Activated gamma-delta T cell treated with anti-CD3 and anti-CD28 coated beads, Interleukin-2, amount 50 U/mL, for 16 hours (primary cell): ENCODE measurements around the gene GRK7.
"Not testable (repeated sequence)": the region's sequence is repeated elsewhere in the genome, so short reads cannot be mapped to it uniquely, and the experiment has no call there.

Experiments used
- DNase-seq: peaks from one replicate; pipeline ENCODE4 v3.0.0-alpha.2; 2020; ENCODE audit warnings: low read depth

Gene GRK7

DNA sequence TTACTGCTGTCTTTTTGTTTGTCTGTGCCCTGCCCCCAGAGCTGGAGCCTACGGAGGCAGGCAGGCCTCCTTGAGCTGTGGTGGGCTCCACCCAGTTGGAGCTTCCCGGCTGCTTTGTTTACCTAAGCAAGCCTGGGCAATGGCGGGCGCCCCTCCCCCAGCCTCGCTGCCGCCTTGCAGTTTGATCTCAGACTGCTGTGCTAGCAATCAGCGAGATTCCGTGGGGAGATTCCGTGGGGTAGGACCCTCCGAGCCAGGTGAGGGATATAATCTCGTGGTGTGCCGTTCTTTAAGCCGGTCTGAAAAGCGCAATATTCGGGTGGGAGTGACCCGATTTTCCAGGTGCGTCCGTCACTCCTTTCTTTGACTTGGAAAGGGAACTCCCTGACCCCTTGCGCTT lies 656 bp upstream of the GRK7 start:
- not testable (repeated sequence) for DNase-seq

DNA sequence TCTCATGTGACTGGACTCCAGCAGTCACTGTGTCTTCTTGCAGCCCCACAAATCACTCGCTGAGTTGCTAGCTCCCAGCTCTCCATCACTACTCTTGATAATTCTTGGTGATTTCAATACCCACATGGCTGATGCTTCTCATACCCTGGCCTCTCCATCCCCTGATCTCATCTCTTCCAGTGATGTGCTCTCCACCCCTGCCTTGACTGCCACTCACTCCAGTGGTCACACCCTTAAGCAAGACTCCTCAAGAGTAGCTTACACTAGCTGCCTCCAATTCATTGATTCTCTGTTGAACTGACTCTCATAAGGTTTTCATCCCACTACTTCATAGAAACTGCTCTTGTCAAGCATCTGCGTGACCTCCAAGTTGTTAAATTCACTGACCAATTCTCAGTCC lies 837 bp downstream of the GRK7 start:
- no peak for DNase-seq

DNA sequence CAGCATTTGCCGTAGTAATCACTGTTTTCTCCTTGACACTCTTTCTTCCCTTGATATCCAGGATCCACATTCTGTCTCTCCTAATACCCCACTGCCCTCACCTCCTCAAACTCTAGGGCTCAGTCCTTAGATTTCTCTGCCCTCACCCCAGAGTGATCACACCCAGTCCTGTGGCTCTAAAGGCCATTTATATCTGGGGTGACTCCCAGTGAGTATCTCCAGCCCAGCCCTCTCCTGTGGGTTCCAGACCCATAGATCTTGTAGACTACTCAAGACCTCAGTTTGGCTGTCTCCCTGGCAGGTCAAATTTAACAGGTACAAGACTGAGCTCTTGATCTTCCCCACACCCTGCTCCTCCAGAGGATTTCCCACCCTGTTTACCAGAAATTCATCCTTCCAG lies 1.3 kb downstream of the GRK7 start:
- DNase-seq, result no peak

DNA sequence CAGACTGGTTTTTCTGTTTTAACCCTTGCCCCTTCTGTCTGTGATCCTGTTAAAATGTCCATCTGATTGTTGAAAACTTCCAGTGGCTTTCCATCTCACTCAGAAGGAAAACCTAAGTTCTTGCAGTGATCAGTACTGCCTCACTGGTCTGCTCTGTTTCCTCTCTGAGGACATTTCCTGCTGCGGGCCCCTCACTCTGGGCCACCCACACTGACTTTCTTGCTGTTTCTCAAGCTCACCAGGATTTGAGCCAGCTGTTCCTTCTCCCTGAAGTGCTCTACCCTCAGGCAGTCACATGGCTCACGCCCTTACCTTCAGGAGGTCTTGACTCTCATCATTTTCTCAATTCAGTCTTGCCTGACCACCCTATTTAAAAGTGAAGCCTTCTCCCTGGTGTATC lies 1.8 kb downstream of the GRK7 start:
- DNase-seq, result no peak

DNA sequence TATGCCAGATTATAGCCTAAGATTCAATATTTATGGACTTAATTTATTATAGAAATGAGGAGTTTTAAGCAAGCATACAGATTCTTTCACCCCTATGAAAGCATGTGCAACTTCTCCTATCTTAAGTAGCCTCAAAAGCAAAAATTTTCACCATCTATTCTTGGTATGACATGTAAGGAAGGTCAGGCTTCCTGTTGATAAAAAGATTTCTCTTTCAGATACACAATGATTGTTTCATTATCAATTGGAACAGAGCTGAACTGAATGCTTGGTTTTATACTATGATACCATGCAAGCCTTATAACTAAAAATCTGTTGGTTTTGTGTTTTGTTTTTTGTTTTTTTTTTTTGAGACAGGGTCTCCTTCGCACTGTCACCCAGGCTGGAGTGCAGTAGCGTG lies 3.9 kb downstream of the GRK7 start:
- no peak for DNase-seq

DNA sequence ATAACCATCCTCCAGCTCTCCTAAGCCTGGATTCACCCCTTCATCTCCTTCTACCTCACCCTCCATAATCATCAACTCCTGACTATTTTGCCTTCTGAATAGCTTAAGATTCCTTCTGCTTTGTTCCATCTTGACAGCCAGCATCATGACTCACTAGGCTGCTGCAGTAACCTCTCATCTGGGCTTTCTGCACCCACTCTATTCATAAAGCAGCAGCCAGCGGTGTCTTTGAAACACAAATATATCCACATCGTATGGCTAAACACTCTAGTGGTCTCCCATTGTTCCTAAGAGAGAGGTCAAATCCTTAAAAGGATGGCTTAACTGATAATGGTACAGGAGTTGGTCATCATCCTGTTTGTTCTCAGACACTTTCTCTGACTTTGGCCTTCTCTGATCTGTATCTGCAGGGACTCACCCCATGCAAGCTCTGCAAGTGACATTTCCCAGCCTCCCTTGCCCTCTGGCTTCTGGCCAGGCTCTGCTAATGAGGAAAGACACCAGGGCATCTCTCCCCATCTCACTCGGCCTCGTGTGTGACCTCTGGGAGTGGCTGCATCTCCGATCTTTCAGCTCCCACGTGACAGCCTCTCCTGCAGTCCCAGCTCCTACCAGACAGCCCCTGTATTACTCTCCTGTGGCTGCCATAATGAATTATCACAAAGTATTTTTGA lies 6.2 kb downstream of the GRK7 start:
- DNase-seq, result no peak

DNA sequence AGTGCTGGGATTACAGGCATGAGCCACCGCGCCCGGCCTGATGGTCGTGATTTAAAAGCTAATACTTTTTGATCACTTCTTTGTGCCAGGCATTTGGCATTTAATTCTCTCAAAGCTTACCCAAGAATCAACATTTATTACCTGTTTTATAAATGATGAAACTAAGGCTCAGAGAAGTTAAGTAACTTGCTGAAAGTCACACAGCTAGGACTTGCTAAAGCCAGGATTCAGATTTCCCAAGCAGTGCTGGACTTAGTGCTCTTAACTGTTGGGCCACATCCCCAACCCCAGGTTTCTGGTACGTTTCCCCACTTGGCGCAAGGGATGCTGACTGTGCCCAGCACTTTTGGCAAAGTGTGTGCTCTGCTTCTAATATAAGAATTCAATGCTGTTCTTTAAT lies 10.5 kb downstream of the GRK7 start:
- DNase-seq, result no peak

DNA sequence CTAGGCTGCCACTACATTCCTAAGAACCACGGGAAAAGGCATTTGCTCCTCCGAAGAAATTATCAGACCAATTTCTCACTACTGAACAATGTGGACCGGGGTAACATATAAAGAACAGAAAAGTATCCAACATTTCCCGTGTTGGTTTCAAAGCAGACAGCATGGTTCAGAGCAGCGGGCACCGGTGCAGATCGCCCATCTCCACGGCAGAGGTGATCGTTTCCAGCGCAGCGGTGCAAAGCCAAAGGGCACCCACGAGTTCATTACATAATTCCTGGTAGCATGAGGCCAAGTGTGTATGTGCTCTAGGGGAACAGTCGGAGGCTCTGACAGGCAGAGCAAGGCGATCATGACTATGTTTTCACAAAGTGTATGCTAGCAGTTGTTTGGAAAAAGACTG lies 13.2 kb downstream of the GRK7 start:
- DNase-seq, result no peak

DNA sequence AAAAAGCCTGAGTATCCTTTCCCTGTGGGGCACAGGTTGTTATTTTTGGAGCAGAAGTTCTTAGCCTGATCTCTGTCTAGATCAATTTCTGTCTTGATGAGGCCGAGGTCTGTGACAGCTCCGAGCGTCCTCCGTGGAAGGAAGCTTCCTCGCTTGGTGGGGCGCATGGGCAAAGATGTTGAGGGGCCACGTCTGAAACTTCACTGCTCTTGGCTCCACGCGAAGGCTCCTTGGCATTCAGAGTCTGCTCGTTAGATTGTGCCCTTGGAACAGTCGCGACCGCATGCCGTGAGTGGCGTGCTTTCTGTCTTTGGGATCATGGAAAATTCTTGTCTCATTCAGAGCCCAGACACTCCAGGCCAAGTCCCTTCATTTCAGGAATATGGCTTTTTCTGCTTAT lies 13.7 kb downstream of the GRK7 start:
- DNase-seq, result no peak

DNA sequence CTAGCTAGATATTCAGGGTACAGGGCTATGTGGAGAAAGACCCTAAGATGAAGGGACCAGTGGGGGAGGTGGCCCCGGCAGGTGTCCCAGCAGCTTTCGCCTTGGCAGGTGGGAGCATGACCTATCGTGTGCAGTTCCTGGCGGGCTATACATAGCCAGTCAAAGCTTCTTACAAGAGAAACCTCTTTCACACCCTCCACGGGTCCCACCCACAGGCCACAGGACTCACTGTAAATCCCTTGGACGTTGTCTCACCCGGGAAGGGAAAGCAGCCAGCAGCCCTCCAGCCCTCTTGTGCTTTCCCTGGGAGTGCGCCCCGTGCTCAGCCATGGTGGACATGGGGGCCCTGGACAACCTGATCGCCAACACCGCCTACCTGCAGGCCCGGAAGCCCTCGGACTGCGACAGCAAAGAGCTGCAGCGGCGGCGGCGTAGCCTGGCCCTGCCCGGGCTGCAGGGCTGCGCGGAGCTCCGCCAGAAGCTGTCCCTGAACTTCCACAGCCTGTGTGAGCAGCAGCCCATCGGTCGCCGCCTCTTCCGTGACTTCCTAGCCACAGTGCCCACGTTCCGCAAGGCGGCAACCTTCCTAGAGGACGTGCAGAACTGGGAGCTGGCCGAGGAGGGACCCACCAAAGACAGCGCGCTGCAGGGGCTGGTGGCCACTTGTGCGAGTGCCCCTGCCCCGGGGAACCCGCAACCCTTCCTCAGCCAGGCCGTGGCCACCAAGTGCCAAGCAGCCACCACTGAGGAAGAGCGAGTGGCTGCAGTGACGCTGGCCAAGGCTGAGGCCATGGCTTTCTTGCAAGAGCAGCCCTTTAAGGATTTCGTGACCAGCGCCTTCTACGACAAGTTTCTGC lies 15.0 kb downstream of the GRK7 start:
- DNase-seq, result no peak

DNA sequence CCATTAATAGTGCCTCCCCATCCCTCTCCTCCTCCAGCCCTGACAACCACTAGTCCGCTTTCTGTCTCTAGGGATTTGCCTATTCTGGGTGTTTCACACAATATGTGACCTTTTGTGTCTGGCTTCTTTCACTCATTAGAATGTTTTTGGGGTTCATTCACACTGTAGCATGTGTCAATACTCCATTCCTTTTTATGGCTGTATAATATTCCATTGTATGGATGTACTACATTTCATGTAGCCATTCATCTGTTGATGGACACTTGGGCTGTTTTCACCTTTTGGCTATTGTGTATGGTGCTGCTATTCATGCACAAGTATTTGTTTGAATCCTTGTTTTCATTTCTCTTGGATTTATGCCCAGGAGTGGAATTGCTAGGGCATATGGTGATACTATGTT lies 16.5 kb downstream of the GRK7 start:
- DNase-seq, result no peak

DNA sequence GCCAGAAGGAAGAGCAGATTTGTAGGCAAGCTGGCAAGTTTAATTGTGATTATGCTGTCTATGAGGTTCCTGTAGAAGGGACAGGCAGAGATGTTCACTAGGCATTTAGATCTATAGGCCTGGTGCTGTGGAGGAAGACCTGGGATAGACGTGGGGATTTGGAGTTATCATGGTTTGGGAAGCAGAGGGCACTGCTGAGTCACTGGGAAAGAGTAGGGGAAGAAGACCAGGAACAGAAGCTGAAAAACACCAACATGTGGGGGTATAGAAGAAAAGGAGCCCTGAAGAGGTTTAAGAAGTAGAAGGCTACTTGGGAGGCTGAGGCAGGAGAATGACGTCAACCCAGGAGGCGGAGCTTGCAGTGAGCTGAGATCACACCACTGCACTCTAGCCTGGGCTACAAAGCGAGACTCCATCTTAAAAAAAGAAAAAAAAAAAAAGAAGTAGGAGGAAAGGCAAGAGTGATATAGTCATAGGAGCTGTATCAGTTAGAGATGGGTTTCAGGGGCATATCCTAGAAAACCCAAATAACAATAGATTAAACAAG lies 19.3 kb downstream of the GRK7 start:
- no peak for DNase-seq

DNA sequence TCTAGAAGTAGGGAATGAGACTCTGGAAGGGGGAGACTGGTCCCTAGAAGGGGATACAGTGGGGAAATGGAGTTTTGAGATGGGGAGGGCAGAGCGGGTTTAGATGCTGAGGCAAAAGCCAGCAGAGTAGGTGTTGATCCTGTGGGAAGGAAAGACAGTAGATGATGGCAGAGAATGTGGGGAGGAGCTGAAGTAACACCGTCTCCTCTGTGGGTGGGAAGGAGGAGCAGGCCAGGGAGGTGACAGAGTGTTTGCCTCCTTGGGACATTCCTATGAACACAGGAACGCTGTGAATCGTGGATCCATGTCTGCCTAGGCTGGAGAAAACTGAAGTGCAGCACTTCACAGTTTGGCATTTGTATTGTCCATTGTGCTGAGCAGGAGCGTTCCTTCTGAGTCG lies 20.4 kb downstream of the GRK7 start:
- DNase-seq, result no peak

DNA sequence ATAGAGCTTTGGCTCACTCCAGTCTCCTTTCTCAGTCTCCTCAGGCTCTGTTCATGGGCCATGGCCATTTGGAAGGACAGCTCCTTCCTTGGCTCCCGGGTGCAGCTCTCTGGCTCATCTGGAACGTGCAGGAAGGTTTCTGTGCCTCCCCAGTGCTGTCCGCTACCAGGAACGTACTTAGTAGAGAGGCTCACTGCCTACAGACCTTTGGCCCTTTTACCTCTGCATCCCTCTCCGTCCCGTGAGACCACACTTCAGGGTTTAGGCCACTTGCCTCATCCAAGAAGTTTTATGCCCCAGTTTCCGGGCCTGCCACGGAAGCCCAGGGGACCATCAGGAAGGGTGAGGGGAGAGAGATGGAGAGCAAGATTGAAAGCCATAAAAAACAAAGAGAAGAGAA lies 20.9 kb downstream of the GRK7 start:
- DNase-seq, result no peak

DNA sequence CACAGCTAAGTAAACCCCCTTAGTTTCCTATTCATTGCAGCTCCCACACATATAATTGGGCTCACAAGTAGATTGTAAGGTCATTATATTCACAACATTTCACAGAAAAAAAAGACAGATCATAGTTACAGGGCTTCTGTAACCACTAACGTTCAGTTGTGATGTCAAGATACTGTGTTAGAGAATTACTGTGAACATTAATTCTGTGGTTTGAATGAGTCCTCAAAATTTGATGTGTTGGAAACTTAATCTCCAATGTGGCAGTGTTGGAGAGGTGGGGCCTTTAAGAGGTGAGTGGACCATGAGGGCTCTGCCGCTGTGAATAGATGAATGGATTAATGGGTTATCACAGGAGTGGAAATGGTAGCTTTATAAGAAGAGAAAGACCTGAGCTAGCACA lies 21.3 kb downstream of the GRK7 start:
- no peak for DNase-seq

DNA sequence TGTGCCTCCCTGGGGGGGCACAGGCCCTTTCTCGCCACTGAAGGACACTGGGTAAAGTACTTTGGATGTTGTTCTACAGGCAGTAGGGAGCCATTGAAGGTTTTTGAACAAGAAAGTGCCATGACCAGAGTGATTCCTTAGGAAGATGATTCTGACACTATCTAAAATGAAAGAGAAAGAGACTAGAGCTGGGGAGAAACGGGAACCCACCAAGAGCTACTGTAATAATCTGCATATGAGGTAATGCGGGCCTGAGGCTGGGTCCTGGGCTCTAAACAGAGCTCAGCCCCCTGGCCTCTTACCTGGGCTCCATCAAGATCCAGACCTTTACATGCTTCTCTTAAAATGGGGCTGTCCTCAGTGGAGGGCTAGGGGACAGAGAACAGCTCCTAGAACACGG lies 24.9 kb downstream of the GRK7 start:
- no peak for DNase-seq

DNA sequence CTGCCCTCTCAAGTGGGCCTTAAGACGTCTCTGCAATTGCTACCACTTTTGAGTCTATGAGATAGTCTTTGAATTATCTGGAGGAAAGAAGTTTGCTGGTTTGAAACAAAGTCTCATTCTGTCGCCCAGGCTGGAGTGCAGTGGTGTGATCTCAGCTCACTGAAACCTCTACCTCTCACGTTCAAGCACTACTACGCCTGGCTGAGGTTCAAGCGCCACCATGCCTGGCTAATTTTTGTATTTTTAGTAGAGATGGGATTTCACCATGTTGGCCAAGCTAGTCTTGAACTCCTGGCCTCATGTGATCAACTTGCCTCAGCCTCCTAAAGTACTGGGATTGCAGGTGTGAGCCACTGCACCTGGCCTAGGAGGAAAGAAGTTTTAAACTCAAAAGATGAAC lies 25.5 kb downstream of the GRK7 start:
- DNase-seq, result not testable (repeated sequence)

DNA sequence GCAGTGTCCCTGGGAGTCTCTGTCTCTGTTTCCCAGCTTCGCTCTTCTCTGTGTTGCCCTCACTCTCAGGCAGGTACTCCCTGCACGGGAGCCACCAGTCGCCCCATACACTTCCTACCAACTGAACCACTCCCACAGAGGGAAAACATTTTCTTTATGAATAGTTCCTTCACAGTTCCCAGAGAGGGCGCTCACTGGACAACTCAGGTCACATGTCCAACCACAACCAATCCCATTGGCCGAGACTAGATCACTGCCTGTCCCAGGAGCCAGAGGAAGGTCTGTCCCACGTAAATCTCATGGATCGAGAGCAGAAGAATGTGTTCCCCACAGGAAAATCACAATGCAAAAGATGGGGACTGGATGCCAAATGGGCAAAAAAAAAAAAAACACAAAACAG lies 26.1 kb downstream of the GRK7 start:
- no peak for DNase-seq

DNA sequence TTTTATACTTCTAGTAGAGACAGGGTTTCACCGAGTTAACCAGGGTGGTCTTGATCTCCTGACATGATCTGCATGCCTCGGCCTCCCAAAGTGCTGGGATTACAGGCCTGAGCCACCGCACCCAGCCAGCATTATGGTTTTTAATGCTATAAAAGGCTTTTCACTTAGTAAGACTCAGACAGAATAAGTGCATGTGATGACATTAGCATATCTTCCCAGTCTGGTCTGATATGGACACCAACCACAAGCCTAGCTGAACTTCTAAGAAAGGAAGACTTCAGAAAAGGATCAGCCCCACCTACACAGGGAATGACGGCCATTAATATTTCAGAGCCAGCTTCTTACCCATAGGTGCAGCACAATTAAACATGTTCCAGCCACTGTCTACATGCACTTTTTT lies 27.0 kb downstream of the GRK7 start:
- DNase-seq, result no peak

DNA sequence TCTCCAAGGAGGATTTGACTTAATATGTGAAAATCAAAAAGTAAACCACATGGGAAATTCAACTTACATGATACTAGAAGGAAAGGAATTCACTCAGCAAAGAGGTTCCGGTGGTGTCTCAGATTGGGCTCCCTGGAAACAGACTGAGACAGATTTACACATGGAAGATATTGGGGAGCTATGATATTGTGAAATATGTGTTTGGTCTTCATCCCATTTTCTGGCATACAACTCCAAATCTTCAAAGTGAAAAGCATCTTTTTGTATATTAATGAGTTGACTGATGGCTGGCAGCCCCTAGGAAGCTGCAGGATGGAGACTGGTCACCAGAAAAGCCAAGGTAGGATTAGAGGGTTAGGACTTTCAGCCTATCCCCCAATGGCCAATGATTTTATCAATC lies 29.3 kb downstream of the GRK7 start:
- DNase-seq, result no peak

DNA sequence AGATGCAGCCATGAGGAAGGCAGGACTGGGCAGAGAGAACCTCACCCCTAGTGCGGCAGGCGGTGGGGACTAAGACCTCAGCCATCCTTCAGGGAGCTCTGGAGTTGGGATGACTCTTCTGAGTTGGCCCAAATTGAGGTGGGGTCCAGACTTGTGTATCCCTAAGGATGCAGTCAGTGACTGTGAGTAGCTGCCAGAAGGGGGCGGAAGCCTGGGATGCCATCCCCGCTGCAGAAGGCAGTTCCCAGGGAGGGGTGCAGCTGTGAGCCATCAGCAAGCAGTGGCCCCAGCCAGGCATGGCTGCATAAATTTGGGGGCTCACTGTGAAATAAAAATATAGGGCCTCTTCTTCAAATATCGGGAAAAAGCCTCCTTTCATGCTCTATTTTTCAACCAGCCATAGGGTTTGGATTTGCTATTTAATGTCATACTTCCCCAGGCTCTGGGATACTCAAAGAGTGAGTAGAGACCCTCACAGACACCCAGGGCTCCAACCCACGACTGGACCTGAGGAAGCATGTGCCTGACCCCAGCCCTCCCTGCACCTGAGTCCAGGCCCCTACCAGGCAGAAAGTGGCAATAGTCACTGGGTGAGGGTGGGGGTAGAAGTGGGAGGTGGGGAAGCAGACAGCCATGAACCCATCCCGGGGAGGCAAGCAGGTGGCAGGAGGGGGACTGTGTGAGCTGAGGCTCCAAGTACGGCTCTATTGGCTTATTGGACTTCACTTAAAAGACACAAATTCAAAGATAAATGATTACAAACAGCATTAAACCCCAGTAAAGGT lies 30.5 kb downstream of the GRK7 start:
- DNase-seq, result no peak

DNA sequence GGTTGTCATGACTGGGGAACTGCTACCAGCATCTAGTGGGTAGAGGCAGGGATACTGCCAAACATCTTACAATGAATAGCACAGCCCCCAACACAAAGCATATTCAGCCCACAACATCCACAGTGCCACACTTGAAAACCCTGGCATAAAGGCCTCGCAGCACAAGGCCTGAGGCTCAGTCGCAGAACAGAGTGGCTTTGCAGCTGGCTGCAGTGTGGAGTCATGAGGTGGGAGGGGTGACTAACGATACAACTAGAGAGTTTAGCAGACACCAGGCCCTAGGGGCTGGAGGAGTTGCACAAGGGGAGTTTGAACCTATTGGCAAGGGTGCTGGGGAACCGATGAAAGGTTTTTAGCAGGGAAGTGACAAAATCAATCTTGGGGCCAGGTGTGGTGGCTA lies 32.1 kb downstream of the GRK7 start:
- no peak for DNase-seq

DNA sequence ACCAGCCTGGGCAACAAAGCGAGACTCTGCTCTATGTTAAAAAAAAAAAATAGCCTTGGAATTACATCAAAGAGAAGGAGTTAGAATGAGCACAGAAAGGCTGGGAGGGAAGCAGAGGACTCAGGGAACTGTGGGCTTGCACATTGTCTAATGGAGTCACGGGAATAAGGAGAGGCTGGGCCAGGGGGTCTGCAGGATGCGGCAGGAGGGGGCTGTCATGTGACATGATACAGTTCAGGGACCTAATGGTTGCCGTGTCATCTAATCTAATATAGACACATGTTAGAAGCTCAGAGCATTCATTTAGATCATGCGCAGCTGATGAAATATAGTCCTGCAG lies 32.5 kb downstream of the GRK7 start:
- DNase-seq, result no peak
